AG08395 (cell line): ENCODE measurements around the gene KIF4B.
"Not testable (repeated sequence)": the region's sequence is repeated elsewhere in the genome, so short reads cannot be mapped to it uniquely, and the experiment has no call there.

ENCODE experiments used
- DNase-seq: peaks from one replicate; pipeline ENCODE4 v3.0.0; 2012; ENCODE audit warnings: mixed read lengths, low spot score

Gene KIF4B

DNA sequence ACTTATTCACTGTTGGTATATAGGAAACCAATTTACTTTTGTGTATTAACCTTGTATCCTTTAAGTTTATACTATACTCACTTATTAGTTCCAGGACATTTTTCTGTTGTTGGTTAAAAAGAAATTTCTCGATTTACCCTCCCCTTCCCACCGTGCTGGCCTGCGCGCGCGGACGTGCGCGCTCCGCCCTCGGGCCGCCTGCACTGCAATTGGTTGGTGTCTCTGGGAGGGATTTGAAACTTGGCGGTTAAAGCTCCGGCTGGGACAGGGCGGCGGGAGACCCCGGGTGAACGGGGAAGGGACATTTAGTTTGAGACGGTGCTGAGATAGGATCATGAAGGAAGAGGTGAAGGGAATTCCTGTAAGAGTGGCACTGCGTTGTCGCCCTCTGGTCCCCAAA, at the start of gene KIF4B:
KIF4B (plus strand) TSS at position 230 of the 400 bp plus-strand sequence; CDS start at position 335, 105 bp downstream.
- no peak for DNase-seq

DNA sequence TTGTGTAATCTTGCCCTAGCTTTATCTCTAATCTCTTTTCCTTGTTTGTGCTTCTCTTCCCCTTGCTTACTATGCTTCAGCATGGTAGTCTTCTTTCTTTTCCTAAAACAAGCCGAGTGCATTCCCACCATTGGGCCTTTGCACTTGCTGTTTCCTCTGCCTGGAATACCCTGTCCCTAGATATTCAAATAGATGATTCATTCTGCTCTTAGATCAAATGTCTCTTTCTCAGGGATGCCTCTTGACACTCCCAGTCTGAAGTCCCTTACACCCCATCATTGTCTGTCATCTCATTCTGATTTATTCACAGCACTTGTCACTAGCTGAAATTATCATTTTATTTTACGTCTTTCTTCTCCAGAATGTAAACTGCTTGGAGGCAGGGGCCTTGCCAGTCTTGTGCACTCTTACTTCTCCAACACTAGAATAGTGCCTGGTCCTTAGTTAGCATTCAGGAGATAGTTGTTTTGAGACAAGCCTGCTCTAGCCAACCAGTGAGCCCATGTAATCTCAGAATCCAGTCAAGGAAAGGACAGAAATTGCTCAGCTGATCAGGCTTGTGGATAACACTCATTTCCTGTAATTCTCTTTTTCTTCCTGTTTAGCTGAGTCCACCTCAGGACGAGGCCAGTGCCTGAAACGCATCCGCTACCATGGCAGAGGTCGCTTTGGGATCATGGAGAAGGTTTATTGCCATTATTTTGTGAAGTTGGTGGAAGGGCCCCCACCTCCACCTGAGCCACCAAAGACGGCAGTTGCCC, 47.3 kb upstream of the KIF4B start:
- DNase-seq, result no peak

GRCh38 chr5:154966874-154967273, 46.7 kb upstream of the KIF4B start:
- no peak for DNase-seq

GRCh38 chr5:154967421-154968024, 46.0 kb upstream of the KIF4B start:
- DNase-seq, result peak; percentile 38

DNA sequence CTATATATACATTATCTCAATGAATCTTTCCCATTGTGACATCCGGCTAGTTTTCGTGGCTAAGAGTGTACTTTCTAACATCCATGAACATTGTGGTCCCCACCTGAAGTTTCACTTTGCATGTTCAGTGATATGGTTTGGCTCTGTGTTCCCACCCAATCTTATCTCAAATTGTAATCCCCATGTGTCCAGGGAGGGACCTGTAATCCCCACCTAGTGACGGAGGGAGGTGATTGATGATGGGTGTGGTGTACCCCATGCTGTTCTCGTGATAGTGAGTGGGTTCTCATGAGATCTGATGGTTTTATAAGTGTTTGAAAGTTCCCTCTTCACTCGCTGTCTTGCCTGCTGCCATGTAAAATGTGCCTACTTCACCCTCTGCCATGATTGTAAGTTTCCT, 44.6 kb upstream of the KIF4B start:
- no peak for DNase-seq

DNA sequence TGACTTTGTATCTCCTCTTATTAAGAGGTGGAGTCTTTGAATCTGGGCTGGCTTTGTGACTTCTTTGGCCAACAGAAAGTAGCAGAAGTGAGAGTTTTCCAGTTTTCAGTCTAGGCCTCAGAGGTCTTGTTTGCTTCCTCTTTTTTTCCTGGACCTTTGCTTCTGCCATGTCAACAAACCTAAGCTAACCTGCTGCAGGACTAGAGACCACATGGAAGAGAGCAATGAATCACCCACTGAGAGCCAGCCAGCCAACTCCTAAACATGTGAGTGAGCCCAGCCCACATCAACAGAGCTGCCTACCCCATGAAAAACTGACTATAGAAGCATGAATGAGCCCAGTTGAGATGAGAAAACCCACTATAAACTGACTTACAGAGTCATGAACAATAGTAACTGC, 42.8 kb upstream of the KIF4B start:
- DNase-seq, result peak; percentile 13

- peak; percentile 39 for DNase-seq
These were observed 42.1 kb upstream of the KIF4B start for GRCh38 chr5:154971501-154971900.

DNA sequence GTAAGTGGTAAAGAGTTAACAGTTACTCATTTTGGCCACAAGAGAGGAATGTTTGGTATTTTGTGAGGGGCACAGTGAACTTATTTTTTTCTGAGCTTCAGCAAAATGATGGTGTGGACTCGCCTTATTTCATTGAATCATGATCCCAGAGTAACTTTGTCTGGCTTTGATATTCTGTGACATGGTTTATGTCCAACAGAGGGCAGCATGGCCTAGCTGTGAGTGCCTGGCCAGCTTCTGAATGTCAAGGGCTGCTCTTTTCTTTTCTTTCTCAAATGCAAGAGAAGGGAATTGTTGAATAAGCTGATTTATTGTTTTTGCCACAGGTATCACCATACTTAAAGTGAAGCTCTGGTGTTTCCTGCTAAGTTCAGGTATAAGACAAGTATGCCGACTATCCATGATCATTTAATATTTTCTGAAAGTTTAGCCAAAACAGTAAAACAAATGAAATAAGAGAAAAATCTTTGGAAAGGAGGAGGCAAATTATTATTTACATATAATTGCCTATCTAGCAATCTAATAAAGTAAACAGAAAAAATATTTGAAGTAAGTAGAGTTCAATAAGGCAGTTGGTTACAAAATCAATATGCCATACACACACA, 41.0 kb upstream of the KIF4B start:
- peak; percentile 52 for DNase-seq

DNA sequence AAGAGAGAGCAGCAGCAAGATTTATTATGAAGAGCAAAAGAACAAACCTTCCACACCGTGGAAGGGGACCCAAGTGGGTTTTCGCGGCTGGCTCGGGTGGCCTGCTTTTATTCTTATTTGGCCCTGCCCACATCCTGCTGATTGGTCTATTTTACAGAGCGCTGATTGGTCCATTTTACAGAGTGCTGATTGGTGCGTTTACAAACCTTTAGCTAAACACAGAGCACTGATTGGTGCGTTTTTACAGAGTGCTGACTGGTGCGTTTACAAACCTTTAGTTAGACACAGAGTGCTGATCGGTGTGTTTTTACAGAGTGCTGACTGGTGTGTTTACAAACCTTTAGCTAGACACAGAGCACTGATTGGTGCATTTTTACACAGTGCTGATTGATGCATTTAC, 37.5 kb upstream of the KIF4B start:
- DNase-seq, result not testable (repeated sequence)

GRCh38 chr5:154977409-154977808, 36.1 kb upstream of the KIF4B start:
- DNase-seq, result no peak

- DNase-seq, result not testable (repeated sequence)
These were observed 35.3 kb upstream of the KIF4B start for GRCh38 chr5:154978294-154978693.

- no peak for DNase-seq
These were observed 28.5 kb upstream of the KIF4B start for GRCh38 chr5:154984946-154985516.

GRCh38 chr5:154986151-154986550, 27.4 kb upstream of the KIF4B start:
- no peak for DNase-seq

GRCh38 chr5:154989626-154990025, 23.9 kb upstream of the KIF4B start:
- DNase-seq, result no peak

DNA sequence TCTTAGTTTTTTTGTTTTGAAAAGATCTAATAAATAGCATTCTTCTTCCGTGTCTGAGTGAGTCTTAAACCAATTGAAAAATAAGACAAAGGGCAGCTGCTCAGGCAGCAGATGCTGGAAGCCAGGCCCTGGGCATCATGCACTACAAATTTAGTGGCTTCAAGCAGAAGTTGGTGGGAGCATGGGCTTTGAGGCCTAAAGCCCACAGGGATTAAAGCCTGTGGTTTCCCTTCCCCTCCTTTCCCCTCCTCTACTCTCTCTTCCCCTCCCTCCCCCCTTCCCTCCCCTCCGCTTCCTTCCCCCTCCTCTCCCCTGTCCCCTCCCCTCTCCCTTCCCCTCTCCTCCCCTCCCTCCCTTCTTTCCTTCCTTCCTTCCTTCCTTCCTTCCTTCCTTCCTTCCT, 20.1 kb upstream of the KIF4B start:
- DNase-seq, result no peak

DNA sequence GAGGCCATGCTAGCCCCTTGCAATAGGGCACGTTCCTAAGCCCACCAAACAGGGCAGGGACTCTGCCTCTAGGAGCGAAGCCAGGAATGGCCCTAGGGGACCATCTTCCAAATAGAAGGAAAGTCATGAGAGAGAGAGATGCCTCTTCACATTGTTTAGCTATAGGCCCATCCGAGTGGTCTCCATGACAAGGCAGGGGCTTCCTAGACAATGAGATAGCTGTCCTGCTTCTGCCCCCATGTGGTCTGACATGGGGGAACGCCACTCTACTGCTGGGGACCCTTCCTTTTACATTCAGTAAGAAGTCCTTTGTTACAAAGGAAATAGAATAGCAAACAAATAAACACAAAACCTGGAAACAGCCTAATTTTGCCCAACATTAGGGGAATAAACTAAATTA, 17.9 kb upstream of the KIF4B start:
- no peak for DNase-seq

GRCh38 chr5:154997746-154998145, 15.8 kb upstream of the KIF4B start:
- no peak for DNase-seq

- DNase-seq, result no peak
These were observed 13.7 kb upstream of the KIF4B start for GRCh38 chr5:154999865-155000264.

GRCh38 chr5:155001523-155001922, 12.0 kb upstream of the KIF4B start:
- no peak for DNase-seq

- DNase-seq, result not testable (repeated sequence)
These were observed 10.8 kb upstream of the KIF4B start for GRCh38 chr5:155002722-155003121.

GRCh38 chr5:155004138-155004744, 9.3 kb upstream of the KIF4B start:
- DNase-seq, result no peak

DNA sequence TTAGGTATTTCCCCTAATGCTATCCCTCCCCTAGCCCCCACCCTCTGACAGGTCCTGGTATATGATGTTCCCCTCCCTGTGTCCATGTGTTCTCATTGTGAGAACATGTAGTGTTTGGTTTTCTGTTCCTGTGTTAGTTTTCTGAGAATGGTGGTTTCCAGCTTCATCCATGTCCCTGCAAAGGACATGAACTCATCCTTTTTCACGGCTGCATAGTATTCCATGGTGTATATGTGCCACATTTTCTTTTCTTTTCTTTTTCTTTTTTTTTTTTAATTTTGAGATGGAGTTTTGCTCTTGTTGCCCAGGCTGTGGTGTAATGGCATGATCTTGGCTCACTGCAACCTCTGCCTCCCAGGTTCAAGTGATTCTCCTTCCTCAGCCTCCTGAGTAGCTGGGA, 7.3 kb upstream of the KIF4B start:
- not testable (repeated sequence) for DNase-seq

GRCh38 chr5:155008669-155009068, 4.9 kb upstream of the KIF4B start:
- no peak for DNase-seq
